ENCODE results near the gene SCNN1A.

DNA sequence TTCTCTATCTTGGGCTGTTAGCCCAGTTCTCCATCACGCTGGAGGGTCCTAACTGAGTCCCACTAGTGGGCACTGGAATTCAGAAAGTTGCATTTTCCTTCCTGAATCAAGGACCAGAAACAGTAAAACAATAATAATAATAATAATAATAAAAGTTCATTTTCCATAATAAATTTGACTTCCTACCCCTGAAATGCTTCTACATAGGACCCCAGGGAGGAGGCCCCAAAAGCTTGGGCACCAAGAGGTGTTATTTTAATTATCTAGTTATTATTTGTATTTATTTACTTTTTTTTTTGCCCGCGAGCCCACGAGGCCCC lies 12.4 kb downstream of the SCNN1A start:
- TF ChIP-seq CTCF (IDR thresholded peaks at IDR 0.05; ENCODE audit: poor library complexity) (no peak), EZH2phosphoT487 (IDR thresholded peaks at IDR 0.05; ENCODE audit: low read depth, severe bottlenecking, unreplicated experiment) (no peak)
